Gastroesophageal sphincter (tissue), 4 donors: ENCODE measurements around the gene SLC25A44. TPM values are rescaled to one million over a fixed set of nuclear protein-coding genes. Genes with fewer than 3 reads are reported as not detected.

ENCODE experiments used
- ATAC-seq: fragments of 150-250 bp; one replicate; pipeline ENCODE4 v1.9.1; 2016; ENCODE audit warnings: mild to moderate bottlenecking, moderate library complexity
- H3K27ac ChIP-seq, 4 donors: fragments of 200-600 bp; sonication (generic) in 3 of 4; 1 replicate in 3 of 4; 2 replicates in 1 of 4; pipeline ENCODE4 v1.5.1; 2016 to 2019
- H3K27me3 ChIP-seq: fragments of 200-600 bp; sonication (generic); one replicate; pipeline ENCODE4 v1.5.1; 2019
- H3K36me3 ChIP-seq, 2 donors: fragments of 200-600 bp; sonication (generic); one replicate each; pipeline ENCODE4 v1.5.1; 2019; ENCODE audit warnings: control low read depth in 1 of 2
- H3K4me1 ChIP-seq, 3 donors: fragments of 200-600 bp; sonication (generic); 1 replicate in 2 of 3; 2 replicates in 1 of 3; pipeline ENCODE4 v1.5.1; 2016 to 2019; ENCODE audit warnings: control low read depth in 2 of 3
- H3K4me3 ChIP-seq, 2 donors: fragments of 200-600 bp; sonication (generic); one replicate each; pipeline ENCODE4 v1.5.1; 2019; ENCODE audit warnings: mild to moderate bottlenecking in 1 of 2, moderate library complexity in 1 of 2
- H3K9me3 ChIP-seq, 3 donors: fragments of 200-600 bp; sonication (generic); one replicate each; pipeline ENCODE4 v1.5.1; 2017 to 2019; ENCODE audit warnings: control low read depth in 2 of 3
- EP300 ChIP-seq: sonication (generic); formaldehyde crosslinking; IDR thresholded peaks from one replicate; pipeline ENCODE4 v1.6.1; 2017; ENCODE audit warnings: antibody characterized with exemption, mild to moderate bottlenecking
- POLR2A ChIP-seq, 2 donors: fragments of 450-650 bp; IDR thresholded peaks; one replicate each; pipeline ENCODE4 v1.6.1; 2017; ENCODE audit warnings: antibody characterized with exemption in 2 of 2, mild to moderate bottlenecking in 2 of 2, moderate library complexity in 1 of 2
- POLR2AphosphoS5 ChIP-seq: sonication (generic); formaldehyde crosslinking; IDR thresholded peaks from one replicate; pipeline ENCODE4 v1.6.1; 2017; ENCODE audit warnings: antibody characterized with exemption
- WGBS, 2 donors: methylation state at CpG; one replicate each; pipeline ENCODE4 v1.1.5; 2018; ENCODE audit warnings: low coverage in 1 of 2; 5-methylcytosine and 5-hydroxymethylcytosine counted together
- total RNA-seq, 4 donors: library from RNA; depleted of rRNA; stranded (reverse); fragments of >200 nt; gene quantifications; one replicate each; pipeline ENCODE4 v1.1.0, GENCODE V29; 2016
- TF ChIP-seq, protein P1 (sequence below), 4 experiments: fragments of 200-600 bp in 2 of 4; fragments of 450-650 bp in 2 of 4; sonication (generic) in 1 of 4; IDR thresholded peaks; one replicate each; pipeline ENCODE4 v1.5.1; 2017 to 2019; ENCODE audit warnings: antibody characterized with exemption in 4 of 4, mild to moderate bottlenecking in 2 of 4, moderate library complexity in 2 of 4

The SLC25A44 gene
- total RNA-seq, 4 donors from 2014 or later, result 9.4 to 17.0 (median 12.7) TPM

- H3K36me3 ChIP-seq, result peaks cover 0 to 67% of the 10 kb centered on the region in 2 donors
- 73 to 78% methylated on average over 2 to 3 of the region's 5 CpGs for WGBS, 2 donors
- no peak for ATAC-seq
Measured at GRCh38 chr1:156233426-156234127, 39.7 kb downstream of the SLC25A44 start.

DNA sequence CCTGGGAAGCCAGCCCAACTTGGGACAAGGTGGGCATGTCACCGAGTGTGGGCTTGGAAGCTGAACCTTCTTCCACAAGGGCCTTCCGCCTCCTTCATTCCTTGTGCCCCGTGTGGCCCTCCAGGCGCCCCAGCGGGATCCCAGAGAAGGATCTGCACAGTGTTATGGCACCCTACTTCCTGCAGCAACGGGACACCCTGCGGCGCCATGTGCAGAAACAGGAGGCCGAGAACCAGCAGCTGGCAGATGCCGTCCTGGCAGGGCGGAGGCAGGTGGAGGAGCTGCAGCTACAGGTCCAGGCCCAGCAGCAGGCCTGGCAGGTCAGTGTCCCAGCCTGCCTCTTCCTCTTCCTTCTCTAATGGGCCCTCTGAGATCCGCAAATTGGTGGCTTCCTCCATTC lies 42.3 kb downstream of the SLC25A44 start:
- H3K27me3 ChIP-seq, result no peaks in the 10 kb centered on the region
- H3K27ac ChIP-seq, result no peak overlapping the region
- WGBS, 2 donors, result 90 to 100% methylated on average over 1 to 2 of the region's 12 CpGs
- no peak overlapping the region for H3K4me3 ChIP-seq
- no peaks in the 10 kb centered on the region for H3K9me3 ChIP-seq
- ATAC-seq, result no peak
- no peaks in the 10 kb centered on the region for H3K4me1 ChIP-seq
- H3K36me3 ChIP-seq, result peaks cover 0 to 91% of the 10 kb centered on the region in 2 donors
- no peak for TF ChIP-seq POLR2A (IDR thresholded peaks at IDR 0.05)
- no peak for TF ChIP-seq POLR2AphosphoS5
- TF ChIP-seq, protein P1, sequence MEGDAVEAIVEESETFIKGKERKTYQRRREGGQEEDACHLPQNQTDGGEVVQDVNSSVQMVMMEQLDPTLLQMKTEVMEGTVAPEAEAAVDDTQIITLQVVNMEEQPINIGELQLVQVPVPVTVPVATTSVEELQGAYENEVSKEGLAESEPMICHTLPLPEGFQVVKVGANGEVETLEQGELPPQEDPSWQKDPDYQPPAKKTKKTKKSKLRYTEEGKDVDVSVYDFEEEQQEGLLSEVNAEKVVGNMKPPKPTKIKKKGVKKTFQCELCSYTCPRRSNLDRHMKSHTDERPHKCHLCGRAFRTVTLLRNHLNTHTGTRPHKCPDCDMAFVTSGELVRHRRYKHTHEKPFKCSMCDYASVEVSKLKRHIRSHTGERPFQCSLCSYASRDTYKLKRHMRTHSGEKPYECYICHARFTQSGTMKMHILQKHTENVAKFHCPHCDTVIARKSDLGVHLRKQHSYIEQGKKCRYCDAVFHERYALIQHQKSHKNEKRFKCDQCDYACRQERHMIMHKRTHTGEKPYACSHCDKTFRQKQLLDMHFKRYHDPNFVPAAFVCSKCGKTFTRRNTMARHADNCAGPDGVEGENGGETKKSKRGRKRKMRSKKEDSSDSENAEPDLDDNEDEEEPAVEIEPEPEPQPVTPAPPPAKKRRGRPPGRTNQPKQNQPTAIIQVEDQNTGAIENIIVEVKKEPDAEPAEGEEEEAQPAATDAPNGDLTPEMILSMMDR (IDR thresholded peaks at IDR 0.05), result no peak

More at GRCh38 chr1:156233426-156234127, 39.7 kb downstream of the SLC25A44 start:
- H3K27ac ChIP-seq, result no peak overlapping the region
- H3K9me3 ChIP-seq, result no peaks in the 10 kb centered on the region
- H3K4me3 ChIP-seq, result no peak overlapping the region
- H3K27me3 ChIP-seq, result no peaks in the 10 kb centered on the region
- no peak for TF ChIP-seq EP300
- TF ChIP-seq, protein P1 (IDR thresholded peaks at IDR 0.05), result no peak
- no peak for TF ChIP-seq POLR2A (IDR thresholded peaks at IDR 0.05)
- no peak for TF ChIP-seq POLR2AphosphoS5
- H3K4me1 ChIP-seq, result peaks cover 0 to 15% (median 0%) of the 10 kb centered on the region in 3 donors

DNA sequence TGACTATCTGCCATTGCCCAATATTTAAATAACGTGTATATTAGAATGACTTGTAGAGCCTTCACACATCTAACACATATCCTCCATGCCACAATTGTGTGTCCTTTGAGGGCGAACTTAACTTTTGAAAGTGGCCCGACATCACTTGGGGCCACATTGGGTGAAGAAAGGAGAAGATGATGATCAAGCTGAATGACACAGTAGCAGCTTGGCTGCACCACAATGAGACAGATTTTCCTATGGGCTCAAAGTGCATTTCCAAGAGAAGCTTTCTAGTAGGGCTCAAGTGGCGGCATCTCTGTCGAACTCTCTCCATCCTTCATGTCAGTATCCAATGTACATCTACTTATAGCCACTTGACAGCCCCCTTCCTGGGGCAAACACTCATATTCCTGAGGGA lies 44.3 kb downstream of the SLC25A44 start:
- Histone ChIP-seq H3K27ac (no peak overlapping the region), H3K36me3 (peaks cover 0 to 98% of the 10 kb centered on the region in 2 donors), H3K4me1 (no peaks in the 10 kb centered on the region), H3K4me3 (no peak overlapping the region), H3K27me3 (no peaks in the 10 kb centered on the region), H3K9me3 (no peaks in the 10 kb centered on the region)
- TF ChIP-seq, protein P1 (IDR thresholded peaks at IDR 0.05), result no peak
- TF ChIP-seq EP300, result no peak
- TF ChIP-seq POLR2A (IDR thresholded peaks at IDR 0.05), result no peak
- no peak for TF ChIP-seq POLR2AphosphoS5
- 93 to 95% methylated on average over 4 to 5 of the region's 5 CpGs for WGBS, 2 donors
- ATAC-seq, result no peak

DNA sequence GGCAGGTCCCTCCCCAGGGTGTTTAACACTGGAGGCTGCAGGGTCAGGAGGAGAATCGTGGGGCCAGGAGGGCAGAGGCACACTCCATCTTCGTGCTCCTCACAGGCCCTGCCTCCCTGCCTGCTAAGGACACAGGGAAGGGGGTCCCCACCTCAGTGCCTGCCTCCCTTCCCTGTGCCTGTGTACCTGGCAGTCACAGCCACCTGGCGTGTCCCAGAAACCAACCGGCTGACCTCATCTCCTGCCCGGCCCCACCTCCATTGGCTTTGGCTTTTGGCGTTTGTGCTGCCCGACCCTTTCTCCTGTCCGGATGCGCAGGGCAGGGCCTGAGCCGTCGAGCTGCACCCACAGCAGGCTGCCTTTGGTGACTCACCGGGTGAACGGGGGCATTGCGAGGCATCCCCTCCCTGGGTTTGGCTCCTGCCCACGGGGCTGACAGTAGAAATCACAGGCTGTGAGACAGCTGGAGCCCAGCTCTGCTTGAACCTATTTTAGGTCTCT lies 47.5 kb downstream of the SLC25A44 start:
- TF ChIP-seq POLR2AphosphoS5 (no peak), POLR2A (IDR thresholded peaks at IDR 0.05) (no peak), EP300 (no peak)
- TF ChIP-seq, protein P1 (IDR thresholded peaks at IDR 0.05), result no peak
- no peak overlapping the region for H3K4me3 ChIP-seq
- no peaks in the 10 kb centered on the region for H3K9me3 ChIP-seq
- no peak overlapping the region for H3K27ac ChIP-seq
- peaks cover 0 to 73% of the 10 kb centered on the region in 2 donors for H3K36me3 ChIP-seq
- peaks cover 29% of the 10 kb centered on the region for H3K27me3 ChIP-seq
- 70% methylated on average over 2 of the region's 15 CpGs; no CpG with 5 or more reads in 1 of the 2 donors for WGBS, 2 donors
- peaks cover 0 to 14% (median 9%) of the 10 kb centered on the region in 3 donors for H3K4me1 ChIP-seq
- no peak for ATAC-seq

DNA sequence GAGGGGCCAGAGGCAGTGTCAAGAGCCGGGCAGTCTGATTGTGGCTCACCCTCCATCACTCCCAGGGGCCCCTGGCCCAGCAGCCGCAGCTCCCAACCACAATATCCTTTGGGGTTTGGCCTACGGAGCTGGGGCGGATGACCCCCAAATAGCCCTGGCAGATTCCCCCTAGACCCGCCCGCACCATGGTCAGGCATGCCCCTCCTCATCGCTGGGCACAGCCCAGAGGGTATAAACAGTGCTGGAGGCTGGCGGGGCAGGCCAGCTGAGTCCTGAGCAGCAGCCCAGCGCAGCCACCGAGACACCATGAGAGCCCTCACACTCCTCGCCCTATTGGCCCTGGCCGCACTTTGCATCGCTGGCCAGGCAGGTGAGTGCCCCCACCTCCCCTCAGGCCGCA lies 48.0 kb downstream of the SLC25A44 start, which contains the start of gene BGLAP:
TSS of gene BGLAP (plus strand) at position 259 of the 400 bp plus-strand sequence. CDS start at position 307, 48 bp downstream.
- no peak for ATAC-seq
- WGBS, 2 donors, result no CpG with 5 or more reads among the region's 14 CpGs

More for the DNA sequence above, 48.0 kb downstream of the SLC25A44 start, which contains the start of gene BGLAP:
- H3K36me3 ChIP-seq, result peaks cover 0 to 67% of the 10 kb centered on the region in 2 donors
- H3K27ac ChIP-seq, result no peak within 1 kb of the TSS
- peaks cover 34% of the 10 kb centered on the region for H3K27me3 ChIP-seq
- H3K4me3 ChIP-seq, result no peak within 1 kb of the TSS
- no peak for TF ChIP-seq EP300
- TF ChIP-seq, protein P1 (IDR thresholded peaks at IDR 0.05), result no peak
- no peak for TF ChIP-seq POLR2A (IDR thresholded peaks at IDR 0.05)
- no peak for TF ChIP-seq POLR2AphosphoS5
- H3K9me3 ChIP-seq, result no peaks in the 10 kb centered on the region
- H3K4me1 ChIP-seq, result peaks cover 0 to 20% (median 10%) of the 10 kb centered on the region in 3 donors
